HG02884 (cell line): Measurements from ENCODE around the gene SLC18A3.

ENCODE experiments used
- ATAC-seq: cut with Tn5 transposase; IDR thresholded peaks from one replicate; pipeline ENCODE4 v1.9.1; 2021; ENCODE audit warnings: mild to moderate bottlenecking, moderate library complexity; ENCODE audit not compliant: unreplicated experiment

The SLC18A3 gene

GRCh38 chr10:49625411-49625810 is 15.3 kb downstream of the SLC18A3 start:
- ATAC-seq, result no peak

- no peak for ATAC-seq
Measured at GRCh38 chr10:49627038-49627437, 16.9 kb downstream of the SLC18A3 start.

GRCh38 chr10:49627644-49628247 is 17.6 kb downstream of the SLC18A3 start:
- ATAC-seq, result no peak

GRCh38 chr10:49628599-49628998 is 18.5 kb downstream of the SLC18A3 start:
- ATAC-seq, result no peak

- ATAC-seq, result no peak
Measured at GRCh38 chr10:49629431-49629881, 19.3 kb downstream of the SLC18A3 start.

- no peak for ATAC-seq
Measured at GRCh38 chr10:49631975-49632374, 21.9 kb downstream of the SLC18A3 start.

DNA sequence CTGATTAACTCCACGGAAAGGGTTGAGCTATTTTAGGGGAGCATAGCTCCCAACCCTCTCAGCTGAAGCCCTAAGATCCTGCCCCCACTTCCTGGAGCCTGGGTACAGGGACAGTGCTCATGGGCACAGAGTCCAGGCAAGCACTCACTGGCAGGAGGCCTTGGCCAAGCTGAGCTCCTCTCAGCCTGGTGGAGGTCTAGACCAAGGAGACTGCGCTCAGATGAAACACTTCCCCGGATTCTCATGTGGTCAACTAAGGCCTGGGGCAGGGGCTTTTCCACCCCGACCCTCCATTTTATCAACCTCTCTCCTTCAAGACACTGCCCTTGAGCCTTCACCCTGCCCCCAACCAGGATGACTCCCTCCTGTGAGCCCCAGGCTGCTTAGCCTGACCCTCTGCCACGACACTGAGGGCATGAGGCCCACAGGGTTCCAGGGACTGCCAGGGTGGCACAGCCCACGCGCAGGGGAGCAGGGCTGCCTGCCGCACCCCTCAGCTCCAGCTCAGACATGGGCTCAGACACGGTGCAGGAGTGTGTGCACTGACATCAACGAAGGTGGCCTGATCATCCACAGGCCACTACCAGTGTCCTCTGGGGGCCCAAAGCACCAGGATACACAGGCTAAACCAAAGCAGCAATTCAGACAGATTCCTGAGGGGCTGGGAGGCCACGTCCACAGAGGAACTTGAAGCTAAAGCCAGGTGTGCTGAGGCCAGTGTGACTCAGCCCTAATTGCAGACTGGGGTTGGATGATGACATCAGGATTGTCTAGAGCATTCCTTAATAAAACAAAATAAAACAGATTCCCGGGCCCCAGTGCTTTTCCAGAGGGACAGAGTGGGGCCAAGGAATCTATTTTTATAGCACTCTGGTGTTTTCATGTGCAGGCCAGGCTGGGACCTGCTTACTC is 22.6 kb downstream of the SLC18A3 start:
- ATAC-seq, result no peak

GRCh38 chr10:49633327-49634068 is 23.4 kb downstream of the SLC18A3 start:
- ATAC-seq, result no peak

- no peak for ATAC-seq
Measured at GRCh38 chr10:49634069-49634660, 24.1 kb downstream of the SLC18A3 start.

DNA sequence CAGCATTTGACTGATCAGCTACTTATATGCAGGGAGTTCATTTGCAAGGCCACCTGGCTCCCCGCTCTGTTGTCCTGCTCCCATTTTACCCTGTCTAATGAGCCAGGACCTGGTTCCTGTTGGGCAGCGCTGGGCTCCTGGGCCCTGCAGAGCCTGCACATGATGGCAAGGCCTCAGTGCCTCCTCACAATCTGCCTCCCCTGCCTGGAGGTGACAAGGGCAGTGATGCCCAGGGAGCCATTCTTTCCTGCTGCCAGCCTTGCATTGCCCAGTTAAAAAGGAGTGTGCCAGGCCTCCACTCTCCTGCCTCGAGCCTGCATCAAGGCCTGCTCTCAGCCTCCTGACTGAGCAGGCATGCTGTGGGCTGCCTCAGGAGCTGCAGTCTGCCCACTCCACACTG is 32.2 kb downstream of the SLC18A3 start:
- ATAC-seq, result no peak

GRCh38 chr10:49643241-49644034 is 33.3 kb downstream of the SLC18A3 start:
- ATAC-seq, result no peak

GRCh38 chr10:49644035-49644646 is 34.0 kb downstream of the SLC18A3 start:
- no peak for ATAC-seq

- no peak for ATAC-seq
Measured at GRCh38 chr10:49645417-49645816, 35.3 kb downstream of the SLC18A3 start.

DNA sequence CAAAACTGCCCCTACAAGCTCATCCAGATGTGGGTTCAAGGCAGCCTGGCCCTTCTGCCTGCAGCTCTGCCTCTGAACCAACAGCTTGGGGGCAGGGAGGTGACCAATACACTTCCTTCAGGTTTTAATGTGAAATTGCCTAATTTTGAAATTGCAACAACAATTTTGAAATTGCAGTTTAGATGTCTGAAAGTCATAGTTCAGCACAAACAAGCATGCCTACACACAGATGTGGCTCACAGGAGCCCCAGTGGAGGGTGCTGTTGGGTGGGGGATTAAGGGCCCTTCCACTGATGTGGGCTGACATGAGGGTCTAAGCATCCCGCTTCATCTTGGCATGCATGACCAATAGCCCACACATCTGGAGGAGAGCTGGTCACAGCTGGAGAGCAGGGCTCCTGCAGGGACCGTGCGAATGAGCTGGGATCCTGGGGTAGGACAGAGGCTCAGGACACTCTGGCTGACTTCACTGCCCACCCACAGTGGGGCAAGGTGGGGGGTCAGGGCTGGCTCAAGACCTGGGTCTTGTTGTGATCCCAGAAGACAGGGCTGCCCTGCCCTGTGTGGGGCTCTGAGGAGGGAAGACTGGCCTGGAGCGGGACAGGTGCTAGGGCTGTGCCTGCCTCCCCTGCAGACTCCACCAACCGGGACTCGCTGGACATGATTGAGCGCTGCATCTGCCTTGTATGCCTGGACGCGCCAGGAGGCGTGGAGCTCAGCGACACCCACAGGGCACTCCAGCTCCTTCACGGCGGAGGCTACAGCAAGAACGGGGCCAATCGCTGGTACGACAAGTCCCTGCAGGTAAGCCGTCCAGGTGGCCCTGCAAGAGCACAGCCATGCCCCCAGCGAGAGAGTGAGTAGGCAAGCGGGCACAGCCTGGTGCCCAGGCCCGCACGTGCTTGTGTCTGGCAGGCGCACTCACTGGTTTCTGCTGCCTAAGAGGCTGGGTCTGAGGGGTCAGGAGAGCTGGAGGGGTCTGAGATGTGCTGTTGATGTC is 36.1 kb downstream of the SLC18A3 start:
- ATAC-seq, result no peak

DNA sequence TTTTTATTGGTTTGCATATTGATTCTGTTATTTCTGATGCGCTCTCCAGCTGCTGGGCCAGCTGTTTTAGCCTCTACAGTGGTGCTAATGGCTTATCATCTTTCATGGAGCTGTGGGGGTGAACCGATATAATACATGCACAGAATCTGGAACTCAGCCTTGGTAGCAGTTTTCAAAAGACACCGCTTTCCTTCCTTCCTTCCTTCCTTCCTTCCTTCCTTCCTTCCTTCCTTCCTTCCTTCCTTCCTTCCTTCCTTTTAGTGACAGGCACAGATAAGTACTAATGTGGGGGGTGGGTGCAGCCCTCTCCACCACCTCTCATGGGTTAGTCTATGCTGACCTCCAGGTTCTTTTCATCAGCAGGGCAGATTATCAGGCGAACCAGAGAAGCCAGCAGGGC is 37.4 kb downstream of the SLC18A3 start:
- no peak for ATAC-seq

GRCh38 chr10:49647985-49648795 is 38.1 kb downstream of the SLC18A3 start:
- no peak for ATAC-seq

DNA sequence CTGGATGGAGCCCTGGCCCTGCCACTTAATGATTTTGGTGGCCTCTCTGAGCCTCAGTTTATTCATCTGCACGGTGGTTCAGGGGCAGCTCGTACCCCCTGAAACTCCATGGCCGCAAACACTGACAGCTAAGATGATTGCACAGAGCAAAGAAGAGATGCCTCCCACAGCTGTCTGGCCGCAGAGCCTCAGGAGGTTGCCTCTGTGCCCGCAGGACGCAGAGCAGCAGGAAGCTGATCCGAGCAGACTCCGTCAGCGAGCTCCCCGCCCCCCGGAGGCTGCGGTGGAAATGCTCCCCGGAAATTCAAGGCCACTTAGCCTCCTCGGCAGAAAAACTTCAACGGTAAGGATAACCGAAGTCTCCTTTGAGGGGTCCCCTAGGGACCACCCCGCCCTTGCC is 39.2 kb downstream of the SLC18A3 start:
- ATAC-seq, result no peak
